Hepatocyte (in vitro differentiated cells): ENCODE measurements around the gene FGF1.

Experiments used
- CTCF ChIP-seq: fragments of 200-600 bp; sonication (generic); IDR thresholded peaks from 2 replicates; pipeline ENCODE4 v1.5.1; 2016; ENCODE audit warnings: antibody characterized with exemption, mild to moderate bottlenecking; ENCODE audit not compliant: poor library complexity
- EZH2 ChIP-seq: fragments of 200-600 bp; sonication (generic); IDR thresholded peaks from 2 replicates; pipeline ENCODE4 v1.6.1; 2016; ENCODE audit warnings: antibody characterized with exemption, mild to moderate bottlenecking, borderline replicate concordance
- EZH2phosphoT487 ChIP-seq: fragments of 200-600 bp; sonication (generic); IDR thresholded peaks from one replicate; pipeline ENCODE4 v1.6.1; 2018; ENCODE audit warnings: antibody characterized with exemption, mild to moderate bottlenecking, low read depth, moderate library complexity; ENCODE audit not compliant: unreplicated experiment, severe bottlenecking

DNA sequence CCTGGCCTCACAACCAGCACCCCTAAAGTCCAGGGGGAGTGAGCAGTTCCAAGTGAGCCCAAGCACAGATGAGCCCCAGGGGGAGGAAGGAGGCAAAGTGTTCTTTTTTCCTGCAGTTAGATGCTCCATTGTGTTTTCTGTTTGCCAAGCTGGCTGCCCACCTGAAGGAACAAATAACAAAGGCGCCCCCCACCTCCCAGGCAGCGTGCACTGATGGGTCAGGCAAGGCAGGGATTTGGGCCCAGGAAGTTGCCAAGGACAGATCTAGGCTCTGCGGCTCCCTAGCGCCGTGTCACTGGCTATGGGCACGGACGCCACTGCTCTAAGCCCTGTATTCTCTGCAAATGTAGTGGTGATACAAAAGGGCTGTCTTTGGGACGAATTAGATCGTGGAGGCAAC lies 21.8 kb downstream of the FGF1 start:
- TF ChIP-seq CTCF (no peak), EZH2phosphoT487 (no peak), EZH2 (no peak)
